ENCODE measurements around the gene HEATR9. TPM values are rescaled to one million over a fixed set of nuclear protein-coding genes. Genes with fewer than 3 reads are reported as not detected.

The HEATR9 gene, protein sequence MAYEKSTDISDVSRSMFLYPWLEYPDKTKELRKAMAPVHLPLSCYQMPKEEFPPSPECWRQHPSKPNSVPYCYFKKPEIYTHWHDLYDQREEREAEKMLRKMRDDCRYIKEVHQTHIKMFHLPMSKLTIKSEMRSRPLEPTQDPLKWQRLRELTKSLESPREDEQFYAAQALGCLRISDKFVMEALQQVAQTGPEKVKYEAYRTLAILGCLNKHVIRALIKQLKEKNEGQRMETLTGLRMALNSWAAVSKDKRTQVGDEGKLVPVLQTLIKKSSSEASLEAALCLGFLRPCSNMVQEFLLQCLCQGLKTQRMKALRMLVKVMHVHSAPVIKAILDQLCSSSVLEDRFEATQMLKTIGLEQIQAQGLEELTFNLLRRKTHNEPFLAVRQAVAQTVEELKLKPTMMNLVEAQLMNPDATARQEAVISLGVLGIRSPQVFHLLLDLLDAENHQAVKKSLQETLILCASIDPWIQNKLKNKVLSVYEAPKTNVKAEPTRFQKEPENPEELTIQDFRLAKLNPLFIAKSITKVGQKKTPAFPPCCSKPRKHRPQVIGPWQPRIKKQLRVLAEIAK
- total RNA-seq (0.16 TPM), polyA plus RNA-seq (ENCODE audit: insufficient read depth, low read depth, low replicate concordance) (not detected)
- long read RNA-seq, donor 1 = 0 reads
- long read RNA-seq, donor 2 = 0 reads
- long read RNA-seq, donor 3 = 0 reads
- long read RNA-seq, donor 4 = 0 reads
- long read RNA-seq, donor 5 = 0 reads
- long read RNA-seq, donor 6 = 0 reads
- long read RNA-seq, donor 7 = 0 reads
- long read RNA-seq, donor 8 = 0 reads
- long read RNA-seq, donor 9 = 0 reads
- long read RNA-seq, donor 10 = 0 reads

DNA sequence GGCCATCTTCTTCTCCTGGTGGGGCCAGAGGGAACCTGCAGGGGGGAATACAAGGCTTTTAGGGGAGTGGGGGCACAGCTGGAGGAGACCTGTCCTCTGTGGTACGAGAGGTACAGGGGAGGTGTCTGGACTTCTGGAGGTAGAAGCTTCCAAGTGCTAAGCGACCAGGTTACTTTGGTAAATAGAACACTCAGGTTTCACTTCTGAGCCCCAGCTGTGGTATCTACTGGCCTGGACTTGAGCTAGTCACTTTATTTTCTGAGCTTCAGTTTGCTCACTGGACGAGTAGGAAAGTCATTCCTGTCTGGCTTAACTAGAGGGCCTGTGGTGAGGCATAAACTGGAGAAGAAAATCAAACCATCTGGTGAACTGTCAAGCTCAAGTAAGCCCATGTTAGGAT lies at the start of gene HEATR9:
Gene HEATR9 (minus strand): TSS at position 155 of the 400 bp plus-strand sequence. CDS start 149 bp downstream, at position 6.
- no peak for FAIRE-seq

DNA sequence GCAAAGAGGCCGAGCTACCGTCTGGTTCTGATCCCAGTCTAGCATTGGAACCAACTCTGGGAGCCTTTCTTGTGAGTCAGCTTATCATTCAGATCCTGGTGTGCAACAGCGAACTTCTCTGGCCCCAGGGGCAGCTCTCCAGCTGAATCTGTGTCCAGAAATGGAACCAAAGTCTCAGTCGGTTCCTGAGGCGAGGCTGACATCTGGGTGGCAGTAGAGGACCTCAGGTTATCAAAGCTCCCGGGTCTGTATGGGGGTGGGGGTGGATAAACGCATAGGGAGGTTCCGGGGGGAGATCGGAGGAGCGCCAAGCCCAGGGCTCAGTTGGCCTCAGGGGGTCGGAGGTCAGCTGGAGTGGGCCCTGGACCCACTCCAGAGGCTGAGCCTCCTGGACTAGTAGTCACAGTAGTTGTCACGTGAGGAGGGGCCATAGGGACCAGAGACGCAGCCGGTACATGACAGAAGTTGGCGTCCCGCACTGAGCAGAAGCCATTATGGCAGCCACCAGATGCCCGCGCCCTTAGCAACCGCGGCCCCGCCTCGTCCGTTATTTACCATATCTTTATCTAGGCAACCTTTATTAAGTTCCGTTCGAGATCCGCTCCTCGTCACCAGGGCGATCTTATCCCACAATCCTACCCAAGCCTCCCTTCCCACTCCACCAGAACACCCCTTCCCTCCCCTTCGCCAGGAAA lies 49.0 kb upstream of the HEATR9 start:
- Histone ChIP-seq H3K4me1 (ENCODE audit: control insufficient read depth in 2 of 3, insufficient read depth in 2 of 3, low read depth in 1 of 3, low read length in 3 of 3) (peaks cover 0 to 2% (median 0%) of the 10 kb centered on the region in 3 donors), H3K9me3 (ENCODE audit: control insufficient read depth in 2 of 3, insufficient read depth in 1 of 3, low read length in 3 of 3) (no peaks in the 10 kb centered on the region), H3K27ac (ENCODE audit: low read depth in 2 of 2, low read length in 2 of 2) (no peak overlapping the region), H3K9ac (ENCODE audit: low read length in 3 of 3) (no peak overlapping the region), H3K36me3 (ENCODE audit: control insufficient read depth in 2 of 3, insufficient read depth in 3 of 3, low read length in 3 of 3) (no peaks in the 10 kb centered on the region), H3K27me3 (ENCODE audit: control insufficient read depth, insufficient read depth, low read length) (no peaks in the 10 kb centered on the region), H3K4me3 (ENCODE audit: low read length in 3 of 3) (no peak overlapping the region)
- DNase-seq (no peak), FAIRE-seq (no peak)
- TF ChIP-seq, protein P1, sequence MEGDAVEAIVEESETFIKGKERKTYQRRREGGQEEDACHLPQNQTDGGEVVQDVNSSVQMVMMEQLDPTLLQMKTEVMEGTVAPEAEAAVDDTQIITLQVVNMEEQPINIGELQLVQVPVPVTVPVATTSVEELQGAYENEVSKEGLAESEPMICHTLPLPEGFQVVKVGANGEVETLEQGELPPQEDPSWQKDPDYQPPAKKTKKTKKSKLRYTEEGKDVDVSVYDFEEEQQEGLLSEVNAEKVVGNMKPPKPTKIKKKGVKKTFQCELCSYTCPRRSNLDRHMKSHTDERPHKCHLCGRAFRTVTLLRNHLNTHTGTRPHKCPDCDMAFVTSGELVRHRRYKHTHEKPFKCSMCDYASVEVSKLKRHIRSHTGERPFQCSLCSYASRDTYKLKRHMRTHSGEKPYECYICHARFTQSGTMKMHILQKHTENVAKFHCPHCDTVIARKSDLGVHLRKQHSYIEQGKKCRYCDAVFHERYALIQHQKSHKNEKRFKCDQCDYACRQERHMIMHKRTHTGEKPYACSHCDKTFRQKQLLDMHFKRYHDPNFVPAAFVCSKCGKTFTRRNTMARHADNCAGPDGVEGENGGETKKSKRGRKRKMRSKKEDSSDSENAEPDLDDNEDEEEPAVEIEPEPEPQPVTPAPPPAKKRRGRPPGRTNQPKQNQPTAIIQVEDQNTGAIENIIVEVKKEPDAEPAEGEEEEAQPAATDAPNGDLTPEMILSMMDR (IDR thresholded peaks at IDR 0.05; ENCODE audit: borderline replicate concordance, extremely low read depth, insufficient read depth) = no peak
- intact Hi-C loops (cut with DNase I) = no loop called here

More for the DNA sequence above, at the start of gene HEATR9:
- intact Hi-C loops (cut with DNase I) = no loop called here
- no peak within 1 kb of the TSS for H3K9ac ChIP-seq (ENCODE audit: low read length in 3 of 3)
- no peaks in the 10 kb centered on the region for H3K9me3 ChIP-seq (ENCODE audit: control insufficient read depth in 2 of 3, insufficient read depth in 1 of 3, low read length in 3 of 3)
- no peak within 1 kb of the TSS for H3K27ac ChIP-seq (ENCODE audit: low read depth in 2 of 2, low read length in 2 of 2)
- H3K27me3 ChIP-seq (ENCODE audit: control insufficient read depth, insufficient read depth, low read length) = no peaks in the 10 kb centered on the region
- DNase-seq = no peak
- no peak within 1 kb of the TSS for H3K4me3 ChIP-seq (ENCODE audit: low read length in 3 of 3)
- H3K4me1 ChIP-seq (ENCODE audit: control insufficient read depth in 2 of 3, insufficient read depth in 2 of 3, low read depth in 1 of 3, low read length in 3 of 3) = no peaks in the 10 kb centered on the region
- H3K36me3 ChIP-seq (ENCODE audit: control insufficient read depth in 2 of 3, insufficient read depth in 3 of 3, low read length in 3 of 3) = peaks cover 0 to 3% (median 0%) of the 10 kb centered on the region in 3 donors
- TF ChIP-seq, protein P1 (IDR thresholded peaks at IDR 0.05; ENCODE audit: borderline replicate concordance, extremely low read depth, insufficient read depth) = no peak

DNA sequence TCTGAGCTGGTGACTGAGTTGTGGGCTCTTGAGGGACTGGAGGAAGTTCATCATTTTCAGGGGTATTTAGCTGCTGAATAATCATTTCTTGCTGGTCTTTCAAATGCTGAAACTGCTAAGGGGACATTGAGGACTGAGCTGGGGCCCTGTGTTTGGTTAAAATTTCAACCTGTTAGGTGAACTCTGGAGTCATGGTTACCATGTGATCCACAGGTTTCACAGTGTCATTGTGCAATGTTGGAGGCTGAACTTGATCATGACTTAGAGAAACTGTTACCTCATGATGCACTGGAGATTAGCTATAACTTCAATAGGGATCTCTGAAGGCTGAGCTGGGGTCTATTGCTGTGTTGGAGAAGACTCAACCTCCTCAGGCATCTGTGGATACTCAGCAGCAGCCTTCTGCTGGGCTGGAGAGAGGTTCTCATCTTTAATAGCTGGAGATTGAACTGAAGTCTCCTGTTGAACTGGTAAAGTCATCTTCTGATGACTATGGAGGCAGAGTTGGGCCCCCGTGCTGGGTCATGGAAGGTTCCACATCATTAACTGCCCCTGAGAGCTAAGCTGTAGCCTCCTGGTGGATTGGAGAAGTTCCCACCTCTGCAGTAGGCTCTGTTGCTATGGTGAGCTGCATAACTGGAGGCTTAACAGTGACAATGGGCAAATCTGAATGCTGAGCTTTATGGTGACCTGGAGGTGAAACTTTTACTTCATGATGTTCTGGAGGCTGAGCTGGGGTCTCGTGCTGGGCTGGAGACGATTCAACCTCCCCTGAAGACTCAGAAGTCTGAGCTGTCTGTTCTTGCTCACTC lies 46.7 kb upstream of the HEATR9 start:
- H3K4me3 ChIP-seq (ENCODE audit: low read length in 3 of 3) = no peak overlapping the region
- FAIRE-seq = no peak
- no peaks in the 10 kb centered on the region for H3K9me3 ChIP-seq (ENCODE audit: control insufficient read depth in 2 of 3, insufficient read depth in 1 of 3, low read length in 3 of 3)
- no peak for DNase-seq
- H3K27me3 ChIP-seq (ENCODE audit: control insufficient read depth, insufficient read depth, low read length) = no peaks in the 10 kb centered on the region
- no peak overlapping the region for H3K27ac ChIP-seq (ENCODE audit: low read depth in 2 of 2, low read length in 2 of 2)
- no peaks in the 10 kb centered on the region for H3K36me3 ChIP-seq (ENCODE audit: control insufficient read depth in 2 of 3, insufficient read depth in 3 of 3, low read length in 3 of 3)
- intact Hi-C loops (cut with DNase I) = no loop called here
- no peak overlapping the region for H3K9ac ChIP-seq (ENCODE audit: low read length in 3 of 3)
- peaks cover 0 to 2% (median 0%) of the 10 kb centered on the region in 3 donors for H3K4me1 ChIP-seq (ENCODE audit: control insufficient read depth in 2 of 3, insufficient read depth in 2 of 3, low read depth in 1 of 3, low read length in 3 of 3)
- TF ChIP-seq, protein P1 (IDR thresholded peaks at IDR 0.05; ENCODE audit: borderline replicate concordance, extremely low read depth, insufficient read depth) = no peak
